Activated naive CD8-positive, alpha-beta T cell treated with anti-CD3 and anti-CD28 coated beads for 36 hours (primary cell): ENCODE results near the gene NATD1. TPM values are rescaled to one million over a fixed set of nuclear protein-coding genes. Genes with fewer than 3 reads are reported as not detected.
A peak's percentile ranks its signal among the peaks of the same experiment; 100 is the strongest.

Experiments
- DNase-seq: peaks from one replicate; pipeline ENCODE4 v3.0.0; 2021
- H3K27ac Mint-ChIP-seq: one replicate; pipeline ENCODE4 v1.8.0; 2022; ENCODE audit warnings: mild to moderate bottlenecking, moderate library complexity, mixed read lengths
- H3K27me3 Mint-ChIP-seq: one replicate; pipeline ENCODE4 v1.8.0; 2022; ENCODE audit warnings: mild to moderate bottlenecking, mixed read lengths
- H3K36me3 Mint-ChIP-seq: one replicate; pipeline ENCODE4 v1.8.0; 2021; ENCODE audit warnings: mild to moderate bottlenecking, mixed read lengths
- H3K4me1 Mint-ChIP-seq: one replicate; pipeline ENCODE4 v1.8.0; 2021; ENCODE audit warnings: mixed read lengths
- H3K4me3 Mint-ChIP-seq: one replicate; pipeline ENCODE4 v1.8.0; 2022; ENCODE audit warnings: mild to moderate bottlenecking, moderate library complexity, mixed read lengths
- H3K9me3 Mint-ChIP-seq: one replicate; pipeline ENCODE4 v1.8.0; 2022; ENCODE audit warnings: mixed read lengths
- total RNA-seq, 2 experiments: library from RNA; stranded (reverse); gene quantifications; one replicate each; pipeline ENCODE4 v1.2.3, GENCODE V29; 2021

Gene NATD1
- total RNA-seq, 2 experiments from 2014 or later: 0.90 to 1.1 TPM

DNA sequence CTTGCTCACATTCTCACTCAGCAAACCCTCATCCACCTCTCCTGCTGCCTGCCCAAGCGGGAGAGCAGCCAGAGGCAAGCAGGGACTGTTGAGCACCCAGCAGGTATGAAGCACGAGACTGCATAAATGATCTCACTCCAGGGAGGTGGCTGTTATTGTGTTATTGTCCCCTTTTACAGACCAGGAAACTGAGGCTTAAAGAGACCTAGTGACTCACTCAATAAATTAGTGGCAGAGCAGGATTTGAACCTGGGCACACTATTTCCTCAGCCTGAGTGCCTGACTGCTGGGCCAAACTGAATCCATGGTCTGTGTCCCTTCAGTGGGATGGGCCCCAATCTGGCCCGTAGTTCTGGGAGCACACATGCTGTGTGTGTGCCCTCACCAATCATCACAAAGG is 19.0 kb upstream of the NATD1 start:
- no peaks in the 10 kb centered on the region for H3K36me3 Mint-ChIP-seq
- no peak overlapping the region for H3K4me3 Mint-ChIP-seq
- no peaks in the 10 kb centered on the region for H3K27me3 Mint-ChIP-seq
- H3K9me3 Mint-ChIP-seq: no peaks in the 10 kb centered on the region
- H3K27ac Mint-ChIP-seq: no peak overlapping the region
- no peak for DNase-seq
- H3K4me1 Mint-ChIP-seq: peaks cover 15% of the 10 kb centered on the region

GRCh38 chr17:21271454-21272183 is 18.4 kb upstream of the NATD1 start:
- Mint-ChIP-seq H3K27me3 (no peaks in the 10 kb centered on the region), H3K9me3 (no peaks in the 10 kb centered on the region), H3K27ac (no peak overlapping the region), H3K4me1 (peaks cover 13% of the 10 kb centered on the region), H3K4me3 (no peak overlapping the region), H3K36me3 (no peaks in the 10 kb centered on the region)
- no peak for DNase-seq

GRCh38 chr17:21269394-21269793 is 16.2 kb upstream of the NATD1 start:
- no peaks in the 10 kb centered on the region for H3K36me3 Mint-ChIP-seq
- H3K27ac Mint-ChIP-seq: no peak overlapping the region
- no peak for DNase-seq

GRCh38 chr17:21268596-21269188 is 15.5 kb upstream of the NATD1 start:
- H3K27me3 Mint-ChIP-seq: no peaks in the 10 kb centered on the region
- no peaks in the 10 kb centered on the region for H3K36me3 Mint-ChIP-seq
- H3K27ac Mint-ChIP-seq: peak overlapping the region; percentile 11
- peaks cover 8% of the 10 kb centered on the region for H3K4me1 Mint-ChIP-seq
- H3K9me3 Mint-ChIP-seq: no peaks in the 10 kb centered on the region
- no peak overlapping the region for H3K4me3 Mint-ChIP-seq
- no peak for DNase-seq

More at GRCh38 chr17:21269394-21269793, 16.2 kb upstream of the NATD1 start:
- H3K4me3 Mint-ChIP-seq: no peak overlapping the region
- no peaks in the 10 kb centered on the region for H3K27me3 Mint-ChIP-seq
- H3K9me3 Mint-ChIP-seq: no peaks in the 10 kb centered on the region
- H3K4me1 Mint-ChIP-seq: peaks cover 8% of the 10 kb centered on the region

DNA sequence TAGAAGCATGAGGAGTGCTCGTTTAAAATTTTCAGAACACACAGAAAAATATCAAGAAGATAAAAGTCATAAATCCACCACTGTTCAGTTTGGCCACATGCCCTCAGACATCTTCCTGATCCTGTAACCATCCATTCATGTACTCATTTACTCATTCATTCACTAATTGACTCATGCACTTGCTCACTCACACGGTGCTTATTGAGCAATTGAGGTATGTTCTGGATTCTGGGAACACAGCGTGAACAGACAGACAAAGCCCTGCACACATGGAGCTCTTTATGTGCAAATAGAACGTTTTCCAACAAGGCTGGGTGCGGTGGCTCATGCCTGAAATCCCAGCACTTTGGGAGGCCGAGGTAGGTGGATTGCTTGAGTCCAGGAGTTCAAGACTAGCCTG is 10.2 kb upstream of the NATD1 start:
- Mint-ChIP-seq H3K9me3 (no peaks in the 10 kb centered on the region), H3K27ac (no peak overlapping the region), H3K36me3 (no peaks in the 10 kb centered on the region), H3K4me1 (peaks cover 6% of the 10 kb centered on the region), H3K27me3 (no peaks in the 10 kb centered on the region), H3K4me3 (no peak overlapping the region)
- DNase-seq: no peak

DNA sequence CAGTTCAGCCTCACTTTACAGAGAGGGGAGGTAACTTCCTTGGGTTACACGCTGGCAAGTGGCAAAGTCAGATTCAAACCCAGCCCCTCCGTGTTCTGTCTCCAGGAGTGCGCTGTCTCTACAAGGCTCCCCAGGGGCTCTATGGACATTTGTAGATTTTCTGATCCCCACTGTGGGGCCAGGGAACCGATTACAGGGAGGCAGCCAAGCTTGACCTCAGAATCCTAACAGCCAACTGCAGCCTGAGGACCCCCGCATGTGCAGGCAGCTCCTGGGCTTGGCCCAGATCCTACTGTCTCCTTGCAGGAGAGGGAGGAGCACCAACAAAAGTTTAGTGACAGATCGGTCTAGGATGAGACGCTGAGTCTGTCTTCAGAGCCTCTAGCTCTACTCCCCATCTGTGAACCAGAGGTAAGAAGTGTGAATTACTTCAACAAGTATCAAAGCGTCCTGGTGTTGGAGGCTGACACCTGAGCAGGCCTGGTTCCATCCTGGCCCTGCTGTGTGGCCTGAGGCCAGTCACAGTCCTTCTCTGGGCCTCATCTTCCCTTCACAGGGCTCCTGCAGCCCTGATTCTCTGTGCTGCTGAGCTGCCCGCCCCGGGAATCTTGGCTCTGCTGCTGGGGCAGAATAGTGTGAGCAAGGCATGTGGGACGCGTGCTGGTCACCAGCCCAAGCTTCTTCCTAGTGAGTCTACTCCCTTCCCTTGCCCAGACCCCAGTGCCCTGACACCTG is 9.2 kb upstream of the NATD1 start:
- Mint-ChIP-seq H3K9me3 (no peaks in the 10 kb centered on the region), H3K27me3 (no peaks in the 10 kb centered on the region), H3K4me3 (no peak overlapping the region), H3K27ac (no peak overlapping the region), H3K4me1 (no peaks in the 10 kb centered on the region), H3K36me3 (no peaks in the 10 kb centered on the region)
- no peak for DNase-seq

GRCh38 chr17:21258593-21258992 is 5.4 kb upstream of the NATD1 start:
- DNase-seq: no peak
- no peak overlapping the region for H3K27ac Mint-ChIP-seq
- peaks cover 5% of the 10 kb centered on the region for H3K4me1 Mint-ChIP-seq
- H3K9me3 Mint-ChIP-seq: no peaks in the 10 kb centered on the region
- H3K36me3 Mint-ChIP-seq: no peaks in the 10 kb centered on the region
- H3K4me3 Mint-ChIP-seq: no peak overlapping the region
- no peaks in the 10 kb centered on the region for H3K27me3 Mint-ChIP-seq

- Mint-ChIP-seq H3K4me1 (peaks cover 7% of the 10 kb centered on the region), H3K4me3 (peak overlapping the region; percentile 79), H3K36me3 (no peaks in the 10 kb centered on the region), H3K27me3 (no peaks in the 10 kb centered on the region), H3K9me3 (no peaks in the 10 kb centered on the region), H3K27ac (no peak overlapping the region)
- no peak for DNase-seq
Observed at GRCh38 chr17:21253646-21254441, 634 bp upstream of the NATD1 start.

DNA sequence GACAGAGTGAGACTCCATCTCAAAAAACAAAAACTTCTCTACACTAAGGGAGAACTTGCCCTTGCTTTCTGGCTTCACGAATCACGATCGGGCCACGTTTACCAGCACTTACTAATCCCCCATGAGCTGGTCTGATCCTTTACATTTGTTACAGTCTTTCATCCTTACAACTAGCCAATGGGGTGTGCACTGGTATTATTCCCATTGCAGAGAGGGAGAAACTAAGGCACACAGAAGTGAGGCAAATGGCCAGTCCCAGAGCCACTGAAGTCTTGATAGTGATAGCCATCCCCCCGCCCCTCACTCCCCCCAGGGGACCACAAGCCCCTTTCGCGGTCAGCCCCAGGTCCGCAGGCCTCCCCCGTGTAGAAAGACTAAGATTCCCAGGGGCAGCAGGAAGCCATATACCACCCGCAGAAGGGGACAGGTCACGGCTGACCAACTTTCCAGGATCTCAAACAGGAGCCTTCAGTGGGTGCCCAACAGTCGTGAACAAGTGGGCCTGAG is 868 bp downstream of the NATD1 start:
- no peaks in the 10 kb centered on the region for H3K9me3 Mint-ChIP-seq
- peaks cover 7% of the 10 kb centered on the region for H3K4me1 Mint-ChIP-seq
- H3K36me3 Mint-ChIP-seq: no peaks in the 10 kb centered on the region
- no peaks in the 10 kb centered on the region for H3K27me3 Mint-ChIP-seq
- H3K27ac Mint-ChIP-seq: no peak overlapping the region
- H3K4me3 Mint-ChIP-seq: peak overlapping the region; percentile 64
- no peak for DNase-seq

GRCh38 chr17:21251337-21252010 is 1.7 kb downstream of the NATD1 start:
- peaks cover 7% of the 10 kb centered on the region for H3K4me1 Mint-ChIP-seq
- no peak for DNase-seq
- H3K9me3 Mint-ChIP-seq: no peaks in the 10 kb centered on the region
- no peaks in the 10 kb centered on the region for H3K27me3 Mint-ChIP-seq
- no peak overlapping the region for H3K27ac Mint-ChIP-seq
- no peaks in the 10 kb centered on the region for H3K36me3 Mint-ChIP-seq
- H3K4me3 Mint-ChIP-seq: no peak overlapping the region

DNA sequence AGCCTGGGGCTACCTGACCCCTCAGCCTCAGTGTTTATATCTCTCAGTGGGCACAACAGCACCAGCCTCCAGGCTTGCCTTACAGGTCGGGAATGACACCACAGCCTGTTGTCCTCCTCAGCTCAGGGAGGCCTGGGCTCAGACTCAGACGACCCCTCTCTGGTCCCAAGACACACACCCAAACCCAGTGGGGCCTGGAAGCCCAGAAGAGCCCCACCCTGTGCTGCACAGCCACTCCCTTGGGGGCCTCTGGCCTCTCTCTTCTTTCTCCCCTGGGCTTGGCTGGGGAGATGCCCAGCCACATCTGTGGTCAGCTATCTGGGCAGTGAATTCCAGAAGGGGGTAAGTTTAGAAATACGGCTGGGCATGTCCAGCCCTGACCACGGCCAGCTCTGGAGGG is 2.4 kb downstream of the NATD1 start:
- no peak for DNase-seq
- H3K27ac Mint-ChIP-seq: no peak overlapping the region
- no peaks in the 10 kb centered on the region for H3K27me3 Mint-ChIP-seq
- H3K36me3 Mint-ChIP-seq: no peaks in the 10 kb centered on the region
- H3K9me3 Mint-ChIP-seq: no peaks in the 10 kb centered on the region
- H3K4me1 Mint-ChIP-seq: peaks cover 7% of the 10 kb centered on the region
- no peak overlapping the region for H3K4me3 Mint-ChIP-seq

- H3K4me3 Mint-ChIP-seq: no peak overlapping the region
- no peaks in the 10 kb centered on the region for H3K27me3 Mint-ChIP-seq
- peaks cover 9% of the 10 kb centered on the region for H3K4me1 Mint-ChIP-seq
- H3K36me3 Mint-ChIP-seq: no peaks in the 10 kb centered on the region
- no peak overlapping the region for H3K27ac Mint-ChIP-seq
- H3K9me3 Mint-ChIP-seq: no peaks in the 10 kb centered on the region
- no peak for DNase-seq
Observed at GRCh38 chr17:21249920-21250703, 3.1 kb downstream of the NATD1 start.

- no peak for DNase-seq
- H3K4me1 Mint-ChIP-seq: peaks cover 9% of the 10 kb centered on the region
- no peaks in the 10 kb centered on the region for H3K36me3 Mint-ChIP-seq
- H3K27ac Mint-ChIP-seq: no peak overlapping the region
- no peaks in the 10 kb centered on the region for H3K27me3 Mint-ChIP-seq
- no peaks in the 10 kb centered on the region for H3K9me3 Mint-ChIP-seq
- no peak overlapping the region for H3K4me3 Mint-ChIP-seq
Observed at GRCh38 chr17:21249086-21249795, 4.0 kb downstream of the NATD1 start.
